ENCODE results near the gene GLIS1. TPM values are rescaled to one million over a fixed set of nuclear protein-coding genes. Genes with fewer than 3 reads are reported as not detected.

The GLIS1 gene
- polyA plus RNA-seq, 1 donor = not detected

DNA sequence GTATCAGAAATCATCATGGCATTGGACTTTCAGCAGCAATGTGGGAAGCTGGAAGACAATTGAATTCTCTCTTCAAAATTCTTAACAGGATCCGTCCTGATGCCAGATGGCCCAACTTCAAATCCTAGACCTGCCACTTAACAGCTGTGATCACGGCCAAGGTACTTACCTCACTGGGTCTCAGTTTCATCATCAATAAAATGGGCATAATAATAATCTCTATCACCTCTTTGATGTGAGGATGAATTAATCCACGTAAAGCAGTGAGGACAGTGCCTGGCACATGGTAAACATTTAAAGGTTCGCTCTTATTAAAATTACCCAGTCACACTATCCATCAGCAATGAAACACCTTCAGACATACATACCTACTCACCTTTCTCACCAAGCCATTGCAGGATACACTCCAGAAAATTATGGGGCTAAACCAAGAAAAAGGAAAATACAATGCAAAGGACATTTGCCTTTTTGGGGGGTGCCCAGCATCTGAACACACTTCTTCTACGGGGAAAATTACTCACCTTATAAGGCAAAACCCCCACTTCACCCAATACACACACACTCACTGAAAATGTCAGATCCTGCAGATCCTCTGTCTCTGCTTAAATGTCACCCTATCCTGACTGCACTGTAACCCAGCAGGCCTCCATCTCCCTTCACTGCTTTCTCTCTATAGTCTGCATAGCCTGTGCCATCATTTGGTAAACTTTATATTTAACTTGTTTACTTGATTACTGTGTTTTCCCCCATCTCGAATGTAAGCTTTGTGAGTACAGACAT is 21.7 kb downstream of the GLIS1 start:
- no peak for DNase-seq

DNA sequence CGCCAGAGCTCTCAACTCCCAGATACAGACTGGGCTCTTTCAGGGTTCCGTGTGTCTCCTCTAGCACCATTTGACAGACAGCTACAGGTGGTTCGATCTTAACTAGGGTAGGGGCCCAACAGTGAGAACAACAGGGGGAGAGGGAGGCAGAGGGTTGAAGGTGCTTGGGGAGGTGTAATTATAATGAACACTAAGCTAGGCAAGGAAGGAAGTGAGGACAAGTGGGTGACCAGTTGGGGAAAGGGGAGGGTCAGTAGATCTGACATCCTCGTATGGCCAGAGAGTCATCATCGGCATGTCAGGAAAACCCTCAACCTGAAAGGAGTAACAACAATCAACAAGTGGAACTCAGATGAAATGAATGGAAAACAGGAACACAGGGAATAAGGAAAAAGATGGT is 22.8 kb downstream of the GLIS1 start:
- DNase-seq = no peak

DNA sequence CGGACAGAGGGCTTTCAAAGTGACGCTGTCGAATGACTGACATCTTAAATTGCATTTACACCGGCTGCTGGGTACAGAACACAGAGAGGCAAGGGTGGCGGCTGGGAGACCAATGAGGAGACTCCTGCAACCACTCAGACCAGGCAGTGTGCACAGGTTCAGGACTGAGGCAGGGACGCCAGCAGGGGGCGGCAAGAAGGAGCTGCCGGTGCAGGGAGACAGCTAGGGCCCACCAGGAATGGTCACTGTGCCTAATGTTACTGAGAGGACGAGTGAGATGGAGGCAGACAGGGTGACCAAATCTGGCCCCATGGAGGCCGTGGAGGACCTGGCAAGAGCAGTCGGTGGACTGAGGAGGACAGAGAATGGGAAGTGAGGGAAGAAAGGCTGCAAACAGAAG is 23.5 kb downstream of the GLIS1 start:
- no peak for DNase-seq

DNA sequence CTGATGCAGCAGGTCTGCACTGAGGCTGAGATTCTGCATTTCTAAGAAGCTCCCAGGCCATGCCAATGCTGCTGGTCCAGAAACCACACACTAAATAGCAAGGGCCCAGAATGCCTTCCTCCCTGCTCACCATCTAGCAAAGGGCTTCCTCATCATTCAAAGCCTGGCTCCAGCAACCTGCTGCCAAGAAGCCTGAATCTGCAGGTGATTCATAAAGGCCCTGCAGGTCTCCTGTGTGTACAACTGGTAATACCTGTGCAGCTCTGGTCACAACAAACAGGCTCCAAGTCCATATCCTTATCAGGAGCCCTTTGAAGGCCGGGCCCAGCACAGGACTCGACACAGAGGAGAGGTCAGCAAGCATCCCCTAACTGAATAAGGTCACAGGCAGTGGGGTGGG is 26.7 kb downstream of the GLIS1 start:
- DNase-seq = no peak

DNA sequence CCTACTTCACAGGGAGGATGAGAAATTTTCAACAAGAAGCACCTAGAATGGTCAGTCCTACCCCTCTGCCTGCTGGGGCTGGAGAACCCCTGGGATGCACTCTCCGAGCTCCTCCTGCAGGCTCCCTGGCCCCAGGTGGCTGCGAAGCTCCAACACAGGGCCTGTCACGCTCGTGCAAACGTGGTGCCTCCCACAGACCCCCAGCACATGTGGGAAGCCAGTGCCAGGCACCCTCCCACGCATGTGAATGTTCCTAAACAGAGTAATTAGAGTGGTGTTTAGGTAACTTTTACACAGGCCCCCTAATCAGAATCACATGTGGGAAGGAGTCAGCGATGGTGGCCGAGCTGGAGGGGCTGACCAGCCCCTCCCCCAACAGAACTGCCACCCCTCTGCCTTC is 28.4 kb downstream of the GLIS1 start:
- DNase-seq = no peak

DNA sequence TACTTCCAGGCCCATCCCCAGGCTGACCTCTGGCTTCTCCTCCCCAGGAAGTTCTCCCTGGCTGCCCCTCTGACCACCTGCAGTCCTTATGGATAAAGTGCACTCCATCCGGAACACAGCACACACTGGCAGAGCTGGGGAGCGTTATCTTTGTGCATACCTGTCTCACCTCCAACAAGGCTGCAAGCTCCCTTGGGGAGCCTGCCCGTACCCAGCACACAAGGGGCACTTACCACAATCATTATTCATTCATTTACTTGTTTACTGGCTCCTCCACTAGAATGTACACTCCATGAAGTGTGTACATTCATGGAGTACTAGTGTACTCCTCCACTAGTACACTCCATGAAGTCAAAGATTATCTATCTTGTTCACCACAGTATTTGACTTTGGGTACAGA is 30.3 kb downstream of the GLIS1 start:
- no peak for DNase-seq

DNA sequence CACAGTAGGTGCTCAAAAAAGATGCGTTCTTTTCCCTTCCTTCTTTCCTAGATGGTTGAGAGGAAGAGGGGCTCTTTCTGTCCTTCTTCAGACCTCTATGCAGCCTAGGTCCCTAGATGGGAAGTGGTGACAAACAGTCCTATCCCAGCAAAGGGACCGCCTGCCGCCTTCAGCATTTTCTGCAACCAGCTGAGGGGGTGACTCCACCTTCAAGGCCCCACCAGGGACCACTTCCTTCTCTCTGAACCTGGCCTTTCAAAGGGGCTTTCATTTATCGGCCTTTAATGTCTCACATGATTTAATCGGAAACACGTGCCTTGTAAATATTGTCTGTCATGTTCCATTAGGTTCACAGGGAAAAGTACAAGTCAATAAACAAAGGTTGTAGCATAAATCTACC is 32.6 kb downstream of the GLIS1 start:
- DNase-seq = no peak

DNA sequence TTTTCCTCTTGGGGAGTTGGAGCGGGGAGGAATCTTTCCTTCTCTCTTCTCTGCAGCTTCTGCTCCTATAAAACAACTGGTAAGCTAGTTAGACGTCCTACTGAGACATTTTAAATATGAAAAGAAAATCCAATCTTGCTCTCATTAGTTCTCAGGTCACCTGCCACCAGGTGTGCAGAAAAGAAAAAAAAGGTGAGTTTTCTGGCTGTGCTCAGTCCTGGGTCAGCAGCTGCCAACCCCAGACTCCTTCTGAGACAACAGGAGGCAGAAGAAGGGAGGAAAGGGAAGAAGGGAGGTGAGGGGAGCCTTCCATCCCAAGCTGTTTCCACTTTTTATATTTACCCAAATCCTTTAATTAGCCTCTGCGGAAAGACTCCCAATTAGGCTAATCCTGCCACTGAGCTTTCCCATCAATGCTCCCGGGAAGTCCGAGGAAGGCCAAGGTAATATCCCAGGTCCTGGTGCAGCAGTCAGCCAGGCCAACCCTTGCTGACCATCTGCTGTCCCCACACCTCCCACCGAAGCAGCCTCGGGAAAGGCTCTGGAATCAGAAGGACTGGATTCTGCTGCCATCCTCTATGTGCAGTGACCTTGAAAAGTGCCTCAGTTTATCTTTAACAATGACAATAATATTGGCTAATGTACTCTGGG is 33.4 kb downstream of the GLIS1 start:
- DNase-seq = no peak

DNA sequence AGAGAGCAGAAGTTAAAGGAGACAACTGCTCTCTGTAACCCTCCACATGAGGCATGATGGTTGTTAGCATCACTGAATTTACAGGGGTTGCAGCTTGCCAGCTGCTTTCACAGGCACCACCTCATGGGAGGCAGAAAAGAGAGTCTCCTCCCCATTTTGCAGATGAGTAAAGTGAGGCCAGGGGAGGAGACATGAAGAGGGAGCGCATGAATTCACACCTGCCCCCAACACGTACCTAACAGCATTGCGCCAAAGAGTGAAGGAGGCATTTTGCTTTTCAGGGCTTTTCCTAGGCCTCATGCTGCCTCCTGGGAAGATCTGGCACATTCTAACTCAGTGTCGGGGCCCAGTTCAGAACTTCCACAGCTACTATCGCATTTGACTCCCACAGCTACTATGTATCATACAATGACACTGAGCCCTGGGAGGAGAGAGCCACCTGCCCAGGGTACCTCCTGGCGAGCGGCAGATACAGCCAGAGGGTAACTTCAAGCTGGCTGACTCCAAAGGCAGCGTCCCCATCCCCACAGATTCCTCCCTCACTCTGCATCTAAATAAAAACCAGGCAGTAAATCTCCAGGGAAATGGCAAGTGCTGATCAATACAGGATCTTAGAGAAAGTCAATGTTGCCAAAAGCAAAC is 34.0 kb downstream of the GLIS1 start:
- DNase-seq = no peak

DNA sequence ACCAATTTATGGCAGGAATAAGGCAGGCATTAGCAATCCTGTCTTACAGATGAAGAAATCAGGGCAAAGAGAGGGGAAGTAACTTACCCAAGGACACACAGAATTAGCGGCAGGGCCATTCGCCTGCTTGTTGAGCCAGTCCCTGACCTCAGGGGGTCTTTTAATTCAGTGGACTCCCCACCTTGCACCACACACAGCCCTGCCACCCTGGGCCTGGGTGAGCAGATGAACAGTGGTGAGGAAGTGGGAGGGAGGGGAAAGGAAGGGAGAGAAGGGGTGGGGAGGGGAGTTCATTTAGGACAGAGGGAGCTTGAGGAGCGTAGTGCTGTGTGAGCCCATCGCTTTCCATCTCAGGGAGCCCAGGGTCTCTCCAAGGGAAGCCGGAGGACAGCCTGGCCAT is 34.7 kb downstream of the GLIS1 start:
- no peak for DNase-seq

DNA sequence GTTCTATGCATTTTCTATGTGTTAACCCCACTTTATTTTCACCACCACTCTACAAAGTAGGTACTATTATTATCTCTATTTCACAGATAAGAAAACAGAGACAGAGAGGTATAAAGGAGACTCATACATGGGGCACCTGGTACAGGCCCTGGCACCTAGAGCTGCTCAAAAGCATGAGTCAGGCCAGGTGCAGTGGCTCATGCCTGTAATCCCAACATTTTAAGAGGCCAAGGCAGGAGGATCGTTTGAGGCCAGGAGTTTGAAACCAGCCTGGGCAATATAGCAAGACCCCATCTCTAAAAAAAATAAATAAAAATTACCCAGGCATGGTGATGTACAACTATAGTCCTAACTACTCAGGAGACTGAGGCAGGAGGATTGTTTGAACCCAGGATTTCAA is 35.8 kb downstream of the GLIS1 start:
- DNase-seq = no peak

DNA sequence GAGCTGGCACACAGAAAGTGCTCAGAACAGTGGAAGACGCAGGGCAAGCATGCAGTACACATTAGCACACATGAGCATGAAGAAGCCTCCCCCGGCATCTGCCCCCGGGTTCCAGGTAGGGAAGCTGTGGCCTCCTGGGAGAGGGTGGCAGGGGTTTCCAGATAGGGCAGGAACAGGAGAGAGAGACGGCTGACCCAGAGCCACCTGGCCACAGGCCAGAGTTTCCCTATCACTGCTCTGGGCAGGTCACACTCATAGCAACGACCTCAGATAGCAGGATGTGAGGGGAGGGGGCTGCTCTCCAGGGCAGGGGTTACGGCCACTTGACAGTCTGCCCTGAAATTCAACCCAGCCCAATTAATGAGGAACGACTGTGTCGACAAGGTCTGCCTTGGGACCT is 36.6 kb downstream of the GLIS1 start:
- DNase-seq = no peak

DNA sequence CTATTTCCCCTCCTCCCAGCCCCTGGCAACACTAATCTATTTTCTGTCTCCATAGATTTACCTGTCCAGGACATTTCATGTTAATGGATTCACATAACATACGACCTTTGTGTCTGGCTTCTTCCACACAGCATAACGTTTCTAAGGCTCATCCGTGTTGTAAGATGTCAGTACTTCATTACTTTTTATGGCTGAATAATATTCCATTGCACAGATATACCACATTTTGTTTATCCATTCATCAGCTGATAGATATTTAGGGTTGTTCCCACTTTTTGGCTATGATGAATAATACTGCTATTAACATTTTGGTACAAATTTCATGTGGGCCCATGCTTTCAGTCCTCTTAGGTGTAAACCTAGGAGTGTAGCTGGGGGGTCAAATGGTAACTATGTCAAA is 38.2 kb downstream of the GLIS1 start:
- no peak for DNase-seq

DNA sequence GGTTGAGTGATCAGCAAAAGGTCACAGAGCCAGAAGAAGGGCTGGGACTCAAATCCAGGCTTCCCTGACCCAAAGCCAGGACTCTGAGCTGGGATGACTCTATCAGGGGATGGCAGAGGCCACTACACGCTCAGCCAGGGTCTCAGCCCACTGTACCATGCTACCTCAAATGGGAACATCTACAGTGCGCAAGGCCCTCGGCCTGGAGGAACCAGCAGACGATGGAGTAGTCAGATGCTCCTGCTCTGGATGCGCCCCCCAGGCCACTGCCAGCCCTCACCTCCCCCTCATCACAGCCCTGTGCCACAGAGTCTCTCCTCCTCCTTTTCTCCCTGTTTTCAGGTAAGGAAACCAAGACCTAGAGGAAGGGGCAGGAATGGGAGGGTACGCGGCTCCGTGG is 39.0 kb downstream of the GLIS1 start:
- no peak for DNase-seq

DNA sequence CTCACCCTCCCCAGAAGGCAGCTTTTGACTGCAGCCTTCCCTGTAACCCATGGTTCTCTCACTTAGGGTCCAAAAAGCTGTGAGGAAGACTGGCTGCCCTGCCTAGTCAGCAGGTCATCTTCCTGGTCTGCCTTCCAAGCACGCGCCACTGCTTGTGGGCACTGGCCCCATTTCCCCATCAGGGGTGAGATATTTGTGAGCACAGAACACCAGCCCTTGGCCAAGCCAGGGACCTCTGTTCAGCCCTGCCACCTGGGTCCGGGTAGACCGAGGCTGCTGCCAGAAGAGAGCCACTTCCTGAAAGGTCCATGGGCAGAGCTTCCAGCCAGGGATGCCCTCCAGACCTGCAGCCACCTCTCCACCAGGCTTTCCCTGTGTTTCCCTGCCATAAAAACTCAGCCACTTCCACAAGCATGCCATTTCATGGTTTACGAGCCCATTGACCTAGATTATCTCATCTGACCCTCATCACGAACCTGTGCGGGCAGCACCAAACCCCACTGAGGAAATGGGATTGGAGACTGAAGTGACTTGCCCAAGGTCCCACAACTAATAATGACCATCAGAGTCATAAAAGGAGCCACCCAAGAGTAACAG is 40.5 kb downstream of the GLIS1 start:
- DNase-seq = no peak

DNA sequence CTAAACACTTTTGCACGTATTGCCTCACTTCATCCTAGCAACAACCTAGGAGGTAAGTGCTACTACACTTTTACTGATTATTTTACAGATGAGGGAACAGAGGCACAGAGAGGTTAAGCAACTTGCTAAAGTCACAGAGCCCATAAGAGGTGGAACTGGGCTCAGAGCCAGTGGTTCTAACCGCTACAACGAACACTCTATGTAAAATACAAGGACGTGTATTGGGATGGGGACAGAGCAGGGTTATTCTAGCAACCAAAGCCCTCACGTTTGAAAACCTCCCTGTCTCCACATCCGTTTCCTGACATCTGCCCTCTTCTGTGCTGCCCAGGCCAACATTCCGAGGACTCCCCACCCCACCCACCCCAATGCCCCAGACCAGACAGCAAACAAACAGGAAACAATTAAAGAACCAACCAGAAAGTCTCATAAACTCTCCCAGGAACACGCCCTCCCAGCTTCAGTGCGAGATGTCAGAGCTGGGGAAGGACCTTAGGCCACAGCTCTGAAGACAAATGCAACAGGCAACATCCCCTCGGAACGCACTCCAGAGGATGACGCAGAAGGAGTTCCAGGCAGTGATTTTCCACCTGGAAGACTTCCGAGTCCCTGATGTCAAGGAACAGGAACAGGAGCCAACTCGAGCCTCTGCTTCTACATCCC is 41.1 kb downstream of the GLIS1 start:
- DNase-seq = peak; percentile 39

DNA sequence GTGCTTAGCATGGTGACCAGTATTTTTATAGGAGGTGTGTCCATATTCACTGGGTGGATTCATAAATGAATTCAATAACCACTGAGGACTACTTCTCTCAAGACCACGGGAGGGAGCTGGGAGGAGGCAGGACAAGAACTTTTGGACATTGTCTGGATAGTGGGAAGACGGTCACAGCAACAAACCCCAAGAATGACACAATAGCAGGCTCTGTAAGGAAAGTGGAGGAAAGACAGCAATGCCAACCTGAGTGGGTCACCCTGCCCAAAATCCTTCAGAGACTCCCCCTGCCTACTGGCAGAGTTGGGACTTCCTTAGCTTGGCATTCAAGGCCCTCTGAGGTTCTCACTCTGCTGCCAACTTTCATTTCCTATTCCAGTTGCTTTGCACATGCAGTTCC is 42.0 kb downstream of the GLIS1 start:
- DNase-seq = no peak

DNA sequence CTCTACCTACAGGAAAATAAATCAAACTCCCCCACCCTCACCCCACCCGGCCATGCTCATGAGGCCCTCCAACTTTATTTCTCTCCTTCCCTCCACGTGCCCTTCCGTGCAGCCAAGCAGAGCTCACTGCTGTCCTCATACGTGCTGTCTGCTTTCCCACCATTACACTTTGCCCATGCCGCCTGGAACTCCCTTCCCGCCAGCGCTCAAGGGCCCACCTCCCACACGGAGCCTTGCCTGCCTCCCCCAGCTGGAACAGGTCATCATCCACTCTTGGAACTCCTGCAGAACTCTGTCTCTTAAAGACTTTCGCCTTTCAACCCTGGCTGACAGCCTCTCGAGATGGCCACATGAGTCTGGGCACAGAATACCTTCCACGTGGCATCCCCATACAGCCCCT is 42.4 kb downstream of the GLIS1 start:
- DNase-seq = no peak

DNA sequence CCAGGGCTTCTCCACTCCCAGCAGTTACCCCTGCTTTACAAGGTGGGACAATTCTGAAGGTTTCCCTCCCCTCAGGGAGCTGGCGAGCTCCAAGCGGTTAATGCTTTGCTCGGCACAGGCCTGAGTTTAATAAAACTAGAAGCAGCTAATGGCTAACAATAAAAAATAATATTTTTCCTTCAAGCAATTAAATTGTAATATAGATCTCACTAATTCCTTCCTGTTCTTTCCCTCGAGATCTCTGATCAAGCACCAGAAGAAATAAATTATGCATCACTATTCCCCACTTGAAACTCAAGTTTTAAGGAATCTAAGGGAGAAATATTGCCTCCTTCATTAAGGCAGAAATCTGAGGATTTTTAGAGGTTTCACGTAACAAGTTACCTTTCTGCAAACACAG is 42.9 kb downstream of the GLIS1 start:
- DNase-seq = no peak

DNA sequence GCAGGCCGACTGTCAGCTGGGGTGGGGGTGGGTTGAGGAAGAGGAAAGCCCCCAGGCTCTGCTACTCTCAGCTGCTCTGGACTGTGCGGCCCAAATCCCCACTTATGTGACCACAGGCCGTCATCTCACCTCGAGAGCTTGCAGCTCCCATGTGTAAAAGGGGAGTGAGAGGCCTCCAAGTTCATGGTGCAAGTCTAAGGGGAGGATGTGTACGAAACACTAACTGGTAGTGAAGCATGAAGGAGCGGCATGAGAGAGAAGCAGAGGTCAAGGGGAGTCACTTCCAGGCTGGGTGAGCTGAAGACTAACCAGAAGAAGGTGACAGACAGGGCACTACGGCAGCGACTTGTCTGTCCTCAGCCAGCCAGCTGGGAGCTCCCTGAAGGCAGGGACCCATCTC is 43.8 kb downstream of the GLIS1 start:
- DNase-seq = no peak

DNA sequence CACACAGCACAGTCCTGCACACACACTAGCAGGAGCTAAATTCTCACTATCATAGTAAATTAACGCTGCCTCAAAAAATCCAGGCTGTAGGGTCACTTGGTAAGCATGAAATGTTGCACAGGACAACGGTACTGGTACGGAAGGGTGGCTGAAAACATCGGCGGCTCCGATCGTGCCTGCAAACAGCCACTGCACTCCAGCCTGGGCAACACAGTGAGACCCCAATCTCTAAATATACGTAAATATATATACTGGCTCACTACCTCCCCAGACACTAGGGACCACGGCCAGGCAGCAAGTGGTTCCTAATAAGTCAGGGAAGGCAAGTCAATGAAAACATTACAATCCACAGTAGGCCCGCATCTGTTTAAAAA is 44.3 kb downstream of the GLIS1 start:
- no peak for DNase-seq

DNA sequence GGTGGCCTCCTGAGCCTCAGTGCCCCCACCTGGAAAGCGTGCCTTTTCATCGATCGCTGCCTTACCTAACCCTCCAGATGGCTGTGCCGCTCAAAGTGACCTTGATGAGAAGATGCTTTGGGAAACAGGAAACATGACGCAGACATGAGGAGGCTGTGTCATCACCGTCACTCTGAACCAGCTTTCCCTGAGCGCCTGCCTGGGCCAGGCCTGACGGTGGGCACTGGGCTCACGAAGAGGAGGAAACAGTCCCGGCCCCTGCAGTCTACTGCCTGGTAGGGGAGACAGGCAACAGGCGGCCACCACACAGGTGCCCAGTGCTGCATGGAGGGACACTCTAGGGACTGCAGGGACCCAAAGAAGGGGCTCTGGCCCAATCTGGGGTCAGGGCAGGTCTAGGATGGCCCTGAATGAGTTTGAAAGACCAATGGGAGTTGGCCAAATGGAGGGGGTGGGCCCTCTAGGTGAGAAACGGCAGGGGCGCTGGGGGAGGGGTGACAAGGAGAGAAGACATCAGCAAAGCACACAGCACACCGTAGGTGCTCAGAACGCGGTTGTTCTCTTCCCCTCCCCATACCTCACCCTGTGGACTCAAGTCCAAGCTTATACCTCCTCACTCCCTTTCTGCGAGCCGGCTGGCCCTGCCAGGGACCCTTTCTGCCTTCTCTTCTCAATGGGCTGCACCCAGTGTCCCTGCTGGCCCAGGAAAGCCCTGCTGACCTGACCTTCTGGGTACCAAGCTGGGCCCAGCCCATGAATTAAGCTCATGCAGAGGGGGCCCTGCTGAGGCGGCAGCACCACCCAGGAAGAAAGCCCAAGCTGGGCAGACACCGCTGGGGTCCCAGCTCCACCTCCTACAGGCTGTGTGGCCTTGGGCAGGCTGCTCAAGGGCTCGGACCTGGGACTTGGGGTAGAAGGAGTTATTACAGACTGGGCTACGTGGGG is 44.9 kb downstream of the GLIS1 start:
- DNase-seq = no peak

All from hindlimb muscle (tissue), 1 donor.